Measurements from ENCODE around the gene HDAC7.

DNA sequence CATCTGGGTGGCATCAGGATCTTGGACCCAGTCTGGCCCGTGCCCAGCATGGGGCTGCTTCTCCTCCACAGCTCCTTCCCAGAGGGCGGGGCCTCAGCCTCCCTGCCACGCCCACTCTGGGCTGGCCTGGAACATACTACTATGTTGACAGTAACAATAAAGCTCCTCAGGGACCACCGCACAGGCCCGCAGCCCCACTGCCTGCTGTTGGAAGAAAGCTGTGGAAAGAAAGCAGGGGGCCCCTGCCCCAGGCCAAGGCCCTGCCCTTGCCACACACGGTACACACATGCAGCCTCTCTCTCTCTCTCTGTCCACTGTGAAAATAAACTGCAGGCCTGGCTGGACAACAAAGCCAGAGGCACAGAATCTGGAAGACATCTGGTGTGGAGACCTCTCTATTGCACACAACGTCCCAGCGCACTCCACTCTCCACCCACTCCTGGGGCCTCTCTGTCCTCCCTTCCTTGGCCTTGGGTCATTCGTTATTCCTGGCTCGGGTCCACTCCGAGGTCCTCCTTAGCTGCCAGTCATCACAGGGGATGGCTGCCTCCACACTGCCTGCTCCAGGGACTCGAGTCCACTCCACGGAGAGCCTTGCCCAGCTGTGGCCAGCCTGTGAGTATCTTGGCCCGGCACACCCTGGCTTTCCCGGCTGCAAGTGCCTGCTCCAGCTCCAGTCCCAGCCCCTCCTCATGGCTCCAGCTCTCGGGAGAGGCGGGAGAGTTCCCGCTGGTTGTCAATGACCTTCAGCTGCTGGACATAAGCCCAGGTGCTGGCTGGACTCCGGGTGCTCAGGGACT is 82.6 kb downstream of the HDAC7 start:
- TF ChIP-seq ZNF8 (CRISPR knock-in tag; IDR thresholded peaks at IDR 0.05) (no peak), PATZ1 (CRISPR knock-in tag; IDR thresholded peaks at IDR 0.05; ENCODE audit: borderline replicate concordance) (no peak), CREB5 (CRISPR knock-in tag; IDR thresholded peaks at IDR 0.05; ENCODE audit: low read depth) (no peak), ZFP3 (CRISPR knock-in tag; IDR thresholded peaks at IDR 0.05) (no peak)
- TF ChIP-seq, protein P1, sequence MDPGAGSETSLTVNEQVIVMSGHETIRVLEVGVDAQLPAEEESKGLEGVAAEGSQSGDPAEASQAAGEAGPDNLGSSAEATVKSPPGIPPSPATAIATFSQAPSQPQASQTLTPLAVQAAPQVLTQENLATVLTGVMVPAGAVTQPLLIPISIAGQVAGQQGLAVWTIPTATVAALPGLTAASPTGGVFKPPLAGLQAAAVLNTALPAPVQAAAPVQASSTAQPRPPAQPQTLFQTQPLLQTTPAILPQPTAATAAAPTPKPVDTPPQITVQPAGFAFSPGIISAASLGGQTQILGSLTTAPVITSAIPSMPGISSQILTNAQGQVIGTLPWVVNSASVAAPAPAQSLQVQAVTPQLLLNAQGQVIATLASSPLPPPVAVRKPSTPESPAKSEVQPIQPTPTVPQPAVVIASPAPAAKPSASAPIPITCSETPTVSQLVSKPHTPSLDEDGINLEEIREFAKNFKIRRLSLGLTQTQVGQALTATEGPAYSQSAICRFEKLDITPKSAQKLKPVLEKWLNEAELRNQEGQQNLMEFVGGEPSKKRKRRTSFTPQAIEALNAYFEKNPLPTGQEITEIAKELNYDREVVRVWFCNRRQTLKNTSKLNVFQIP (CRISPR knock-in tag; IDR thresholded peaks at IDR 0.05; ENCODE audit: borderline replicate concordance, low read depth) = no peak
